Progenitor cell of endocrine pancreas (in vitro differentiated cells): ENCODE data around the gene CASR. TPM values are rescaled to one million over a fixed set of nuclear protein-coding genes. Genes with fewer than 3 reads are reported as not detected.

Experiments used
- DNase-seq: peaks from one replicate; pipeline ENCODE4 v3.0.0; 2021; ENCODE audit warnings: low spot score; ENCODE audit not compliant: unreplicated experiment
- H3K27ac Mint-ChIP-seq: 2 replicates; pipeline ENCODE4 v1.8.0; 2021; ENCODE audit warnings: mild to moderate bottlenecking, moderate library complexity, mixed read lengths
- H3K27me3 Mint-ChIP-seq: 2 replicates; pipeline ENCODE4 v1.8.0; 2021; ENCODE audit warnings: mixed read lengths
- H3K36me3 Mint-ChIP-seq: 2 replicates; pipeline ENCODE4 v1.8.0; 2022; ENCODE audit warnings: mixed read lengths; ENCODE audit not compliant: insufficient read depth
- H3K4me1 Mint-ChIP-seq: 2 replicates; pipeline ENCODE4 v1.8.0; 2021; ENCODE audit warnings: low read depth, mixed read lengths
- H3K4me3 Mint-ChIP-seq: 2 replicates; pipeline ENCODE4 v1.8.0; 2021; ENCODE audit warnings: low read depth, mild to moderate bottlenecking, moderate library complexity, mixed read lengths
- H3K9me3 Mint-ChIP-seq: 2 replicates; pipeline ENCODE4 v1.8.0; 2021; ENCODE audit warnings: low read depth, mixed read lengths
- total RNA-seq: library from RNA; stranded (reverse); gene quantifications from 2 replicates; pipeline ENCODE4 v1.2.1, GENCODE V29; 2021
- TF ChIP-seq, protein P1 (sequence below): fragments of 200-600 bp; sonication (generic); IDR thresholded peaks from one replicate; pipeline ENCODE4 v1.5.0; 2021; ENCODE audit warnings: antibody characterized with exemption, mild to moderate bottlenecking; ENCODE audit not compliant: unreplicated experiment

CASR gene
- total RNA-seq, 1 donor from 2014 or later = 2.3 TPM

- H3K4me1 Mint-ChIP-seq = peaks cover 30% of the 10 kb centered on the region
- DNase-seq = no peak
- H3K27me3 Mint-ChIP-seq = peaks cover 62% of the 10 kb centered on the region
- peak overlapping the region; percentile 58 for H3K4me3 Mint-ChIP-seq
- H3K36me3 Mint-ChIP-seq = no peaks in the 10 kb centered on the region
- TF ChIP-seq, protein P1, sequence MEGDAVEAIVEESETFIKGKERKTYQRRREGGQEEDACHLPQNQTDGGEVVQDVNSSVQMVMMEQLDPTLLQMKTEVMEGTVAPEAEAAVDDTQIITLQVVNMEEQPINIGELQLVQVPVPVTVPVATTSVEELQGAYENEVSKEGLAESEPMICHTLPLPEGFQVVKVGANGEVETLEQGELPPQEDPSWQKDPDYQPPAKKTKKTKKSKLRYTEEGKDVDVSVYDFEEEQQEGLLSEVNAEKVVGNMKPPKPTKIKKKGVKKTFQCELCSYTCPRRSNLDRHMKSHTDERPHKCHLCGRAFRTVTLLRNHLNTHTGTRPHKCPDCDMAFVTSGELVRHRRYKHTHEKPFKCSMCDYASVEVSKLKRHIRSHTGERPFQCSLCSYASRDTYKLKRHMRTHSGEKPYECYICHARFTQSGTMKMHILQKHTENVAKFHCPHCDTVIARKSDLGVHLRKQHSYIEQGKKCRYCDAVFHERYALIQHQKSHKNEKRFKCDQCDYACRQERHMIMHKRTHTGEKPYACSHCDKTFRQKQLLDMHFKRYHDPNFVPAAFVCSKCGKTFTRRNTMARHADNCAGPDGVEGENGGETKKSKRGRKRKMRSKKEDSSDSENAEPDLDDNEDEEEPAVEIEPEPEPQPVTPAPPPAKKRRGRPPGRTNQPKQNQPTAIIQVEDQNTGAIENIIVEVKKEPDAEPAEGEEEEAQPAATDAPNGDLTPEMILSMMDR = no peak
- no peak overlapping the region for H3K27ac Mint-ChIP-seq
- H3K9me3 Mint-ChIP-seq = no peaks in the 10 kb centered on the region
Measured at GRCh38 chr3:122184591-122184929, 1.1 kb downstream of the CASR start.

DNA sequence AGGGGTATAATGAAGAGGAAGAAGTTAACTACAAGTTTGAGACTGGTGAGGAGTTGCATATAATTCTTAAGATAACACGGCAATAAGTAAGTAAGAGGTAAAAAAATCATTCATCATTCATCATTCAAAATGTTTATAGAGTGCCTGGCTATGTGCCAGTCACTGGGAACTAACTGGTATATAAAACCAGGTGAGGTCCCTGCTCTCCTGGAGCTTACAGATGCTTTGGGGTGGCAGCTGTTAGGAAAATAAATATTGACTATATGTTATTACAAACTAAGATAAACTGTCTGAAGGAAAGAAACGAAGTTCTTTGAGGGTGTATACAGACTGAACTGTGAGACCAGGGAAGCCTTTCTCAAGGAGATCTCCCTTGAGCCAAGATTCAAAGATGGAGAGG is 2.9 kb downstream of the CASR start:
- Mint-ChIP-seq H3K36me3 (no peaks in the 10 kb centered on the region), H3K27ac (no peak overlapping the region), H3K4me3 (no peak overlapping the region), H3K9me3 (no peaks in the 10 kb centered on the region), H3K4me1 (peaks cover 39% of the 10 kb centered on the region), H3K27me3 (peaks cover 46% of the 10 kb centered on the region)
- TF ChIP-seq, protein P1 = no peak
- DNase-seq = no peak

GRCh38 chr3:122188737-122189136 is 5.3 kb downstream of the CASR start:
- H3K9me3 Mint-ChIP-seq = no peaks in the 10 kb centered on the region
- peaks cover 22% of the 10 kb centered on the region for H3K27me3 Mint-ChIP-seq
- TF ChIP-seq, protein P1 = no peak
- no peak for DNase-seq
- no peak overlapping the region for H3K27ac Mint-ChIP-seq
- H3K36me3 Mint-ChIP-seq = no peaks in the 10 kb centered on the region
- no peak overlapping the region for H3K4me3 Mint-ChIP-seq
- peaks cover 36% of the 10 kb centered on the region for H3K4me1 Mint-ChIP-seq

- Mint-ChIP-seq H3K4me1 (peaks cover 36% of the 10 kb centered on the region), H3K4me3 (no peak overlapping the region), H3K9me3 (no peaks in the 10 kb centered on the region), H3K27ac (peak overlapping the region; percentile 33), H3K27me3 (peaks cover 20% of the 10 kb centered on the region), H3K36me3 (no peaks in the 10 kb centered on the region)
- TF ChIP-seq, protein P1 = no peak
- no peak for DNase-seq
Measured at GRCh38 chr3:122189357-122189756, 5.9 kb downstream of the CASR start.

DNA sequence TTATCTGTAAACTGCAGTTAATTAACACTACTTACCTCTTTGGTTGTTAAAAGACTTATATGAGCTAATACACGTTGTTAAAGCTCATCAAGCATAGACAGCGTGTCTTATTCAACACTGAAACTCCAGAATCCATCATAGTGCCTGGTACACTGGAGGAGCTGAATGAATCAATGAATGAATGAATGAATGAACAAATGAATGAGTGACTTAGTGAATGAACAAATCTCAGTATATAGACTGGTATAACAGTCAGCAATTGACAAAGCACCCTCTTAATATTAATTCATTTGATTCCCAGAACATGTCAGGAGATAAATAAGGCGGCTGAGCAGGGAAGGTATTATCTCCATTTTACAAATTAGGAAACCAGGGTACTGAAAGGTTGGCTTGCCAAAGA is 7.1 kb downstream of the CASR start:
- no peaks in the 10 kb centered on the region for H3K36me3 Mint-ChIP-seq
- H3K27me3 Mint-ChIP-seq = peaks cover 9% of the 10 kb centered on the region
- no peak for DNase-seq

More for the DNA sequence above, 7.1 kb downstream of the CASR start:
- Mint-ChIP-seq H3K27ac (no peak overlapping the region), H3K4me3 (no peak overlapping the region), H3K4me1 (peaks cover 34% of the 10 kb centered on the region), H3K9me3 (no peaks in the 10 kb centered on the region)
- TF ChIP-seq, protein P1 = no peak
